ENCODE results near the gene NLRP2B.

The NLRP2B gene

DNA sequence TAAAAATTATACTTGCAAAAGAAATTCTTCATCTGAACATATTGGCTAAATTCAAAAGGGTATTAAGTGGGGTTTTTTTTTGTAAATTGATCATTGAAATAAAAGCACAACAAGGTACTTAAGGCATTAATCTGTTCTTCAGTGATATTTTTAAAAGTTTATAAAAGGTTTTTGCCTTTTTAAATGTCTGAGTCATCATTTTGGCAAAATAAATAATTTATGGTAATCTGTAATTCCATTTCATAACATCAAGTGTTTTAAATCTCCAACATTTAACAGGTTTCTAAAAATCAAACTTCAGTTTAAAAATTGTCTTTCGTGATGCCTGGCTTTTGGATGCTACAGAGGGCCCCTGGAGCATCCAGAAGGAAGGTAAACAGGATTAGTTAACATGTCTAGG lies 27.4 kb downstream of the NLRP2B start:
- no peak for TF ChIP-seq EZH2phosphoT487 (IDR thresholded peaks at IDR 0.05; ENCODE audit: low read length)
- TF ChIP-seq CTCF (IDR thresholded peaks at IDR 0.05; ENCODE audit: low read length): no peak
- no peak for TF ChIP-seq EZH2 (optimal IDR thresholded peaks at IDR 0.05; ENCODE audit: low read depth, low read length)
- no peak for DNase-seq
- H3K4me3 ChIP-seq (ENCODE audit: low read length): no peak overlapping the region
- H3K9me3 ChIP-seq (replicated peaks; ENCODE audit: insufficient read depth, low read length): no peaks in the 10 kb centered on the region
- no peaks in the 10 kb centered on the region for H3K9me2 ChIP-seq (replicated peaks; ENCODE audit: insufficient read depth, low read length)
- H3K27ac ChIP-seq (ENCODE audit: low read length): no peak overlapping the region
- no peaks in the 10 kb centered on the region for H3K4me1 ChIP-seq (ENCODE audit: low read length)
- H3F3A ChIP-seq (ENCODE audit: insufficient read depth, low read length): no peaks in the 10 kb centered on the region
- H3K9ac ChIP-seq (ENCODE audit: low read length): no peak overlapping the region
- H3K27me3 ChIP-seq (replicated peaks; ENCODE audit: insufficient read depth, low read length): no peaks in the 10 kb centered on the region
- no peaks in the 10 kb centered on the region for H3K36me3 ChIP-seq (replicated peaks; ENCODE audit: insufficient read depth, low read length)
- H2AFZ ChIP-seq (ENCODE audit: low read length): no peak overlapping the region
- H3K4me2 ChIP-seq (ENCODE audit: low read depth, low read length): no peak overlapping the region
- H4K20me1 ChIP-seq (ENCODE audit: insufficient read depth, low read length): no peaks in the 10 kb centered on the region
- H3K79me2 ChIP-seq (ENCODE audit: low read length): no peaks in the 10 kb centered on the region

- no peak overlapping the region for H3K27ac ChIP-seq (ENCODE audit: low read length)
- DNase-seq: no peak
Measured at GRCh38 chrX:57651169-57651919, 28.7 kb downstream of the NLRP2B start.

DNA sequence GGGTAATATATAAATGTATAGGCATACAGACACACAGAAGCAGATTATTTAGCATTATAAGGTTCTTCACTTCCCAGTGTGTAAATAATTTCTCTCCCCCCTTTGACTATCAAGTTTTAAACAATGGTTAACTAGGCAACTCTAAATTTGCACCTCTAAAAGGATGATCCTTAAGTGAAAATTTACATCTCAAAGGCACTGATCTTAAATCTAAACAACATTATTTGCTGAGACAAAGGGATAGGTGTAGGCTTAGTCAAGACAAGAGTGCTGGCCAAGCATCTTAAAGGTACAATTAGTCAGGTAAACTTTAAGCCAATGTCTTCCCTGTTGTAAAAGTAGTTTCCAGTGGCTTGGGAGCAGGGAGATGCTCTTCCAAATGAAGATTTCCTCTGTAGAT lies 33.0 kb downstream of the NLRP2B start:
- Histone ChIP-seq H3K4me1 (ENCODE audit: low read length) (no peaks in the 10 kb centered on the region), H3K27me3 (replicated peaks; ENCODE audit: insufficient read depth, low read length) (no peaks in the 10 kb centered on the region), H3K4me3 (ENCODE audit: low read length) (no peak overlapping the region), H3K9me3 (replicated peaks; ENCODE audit: insufficient read depth, low read length) (no peaks in the 10 kb centered on the region), H4K20me1 (ENCODE audit: insufficient read depth, low read length) (no peaks in the 10 kb centered on the region), H3K27ac (ENCODE audit: low read length) (no peak overlapping the region), H3F3A (ENCODE audit: insufficient read depth, low read length) (no peaks in the 10 kb centered on the region), H3K4me2 (ENCODE audit: low read depth, low read length) (no peak overlapping the region), H3K9ac (ENCODE audit: low read length) (no peak overlapping the region), H3K36me3 (replicated peaks; ENCODE audit: insufficient read depth, low read length) (no peaks in the 10 kb centered on the region), H3K79me2 (ENCODE audit: low read length) (no peaks in the 10 kb centered on the region), H2AFZ (ENCODE audit: low read length) (no peak overlapping the region), H3K9me2 (replicated peaks; ENCODE audit: insufficient read depth, low read length) (no peaks in the 10 kb centered on the region)
- TF ChIP-seq CTCF (IDR thresholded peaks at IDR 0.05; ENCODE audit: low read length): no peak
- no peak for TF ChIP-seq EZH2phosphoT487 (IDR thresholded peaks at IDR 0.05; ENCODE audit: low read length)
- no peak for TF ChIP-seq EZH2 (optimal IDR thresholded peaks at IDR 0.05; ENCODE audit: low read depth, low read length)
- DNase-seq: no peak

More at GRCh38 chrX:57651169-57651919, 28.7 kb downstream of the NLRP2B start:
- H3K9me3 ChIP-seq (replicated peaks; ENCODE audit: insufficient read depth, low read length): no peaks in the 10 kb centered on the region
- H3K9me2 ChIP-seq (replicated peaks; ENCODE audit: insufficient read depth, low read length): no peaks in the 10 kb centered on the region
- H3K9ac ChIP-seq (ENCODE audit: low read length): no peak overlapping the region
- no peaks in the 10 kb centered on the region for H3K27me3 ChIP-seq (replicated peaks; ENCODE audit: insufficient read depth, low read length)
- no peaks in the 10 kb centered on the region for H3F3A ChIP-seq (ENCODE audit: insufficient read depth, low read length)
- H3K4me1 ChIP-seq (ENCODE audit: low read length): no peaks in the 10 kb centered on the region
- no peak for TF ChIP-seq EZH2phosphoT487 (IDR thresholded peaks at IDR 0.05; ENCODE audit: low read length)
- TF ChIP-seq EZH2 (optimal IDR thresholded peaks at IDR 0.05; ENCODE audit: low read depth, low read length): no peak
- TF ChIP-seq CTCF (IDR thresholded peaks at IDR 0.05; ENCODE audit: low read length): no peak
- no peaks in the 10 kb centered on the region for H3K36me3 ChIP-seq (replicated peaks; ENCODE audit: insufficient read depth, low read length)
- no peak overlapping the region for H3K4me3 ChIP-seq (ENCODE audit: low read length)
- no peak overlapping the region for H2AFZ ChIP-seq (ENCODE audit: low read length)
- H4K20me1 ChIP-seq (ENCODE audit: insufficient read depth, low read length): no peaks in the 10 kb centered on the region
- no peaks in the 10 kb centered on the region for H3K79me2 ChIP-seq (ENCODE audit: low read length)
- no peak overlapping the region for H3K4me2 ChIP-seq (ENCODE audit: low read depth, low read length)

Data from MM.1S (cell line).